H54 (cell line): ENCODE measurements around the gene WDHD1.
"Not testable (repeated sequence)": the region's sequence is repeated elsewhere in the genome, so short reads cannot be mapped to it uniquely, and the experiment has no call there.

ENCODE experiments used
- DNase-seq: peaks from one replicate; pipeline ENCODE4 v3.0.0; 2011; ENCODE audit warnings: low spot score, mixed read lengths; ENCODE audit not compliant: insufficient read length
- FAIRE-seq: peaks from 3 replicates; lab custom pipeline; 2011; peaks lifted over from hg19 to GRCh38; lab: Jason Lieb, UNC
- POLR2A ChIP-seq: IDR thresholded peaks from 2 replicates; pipeline ENCODE4 v1.6.1; 2011; ENCODE audit warnings: low read depth, mild to moderate bottlenecking, low read length

WDHD1 gene

DNA sequence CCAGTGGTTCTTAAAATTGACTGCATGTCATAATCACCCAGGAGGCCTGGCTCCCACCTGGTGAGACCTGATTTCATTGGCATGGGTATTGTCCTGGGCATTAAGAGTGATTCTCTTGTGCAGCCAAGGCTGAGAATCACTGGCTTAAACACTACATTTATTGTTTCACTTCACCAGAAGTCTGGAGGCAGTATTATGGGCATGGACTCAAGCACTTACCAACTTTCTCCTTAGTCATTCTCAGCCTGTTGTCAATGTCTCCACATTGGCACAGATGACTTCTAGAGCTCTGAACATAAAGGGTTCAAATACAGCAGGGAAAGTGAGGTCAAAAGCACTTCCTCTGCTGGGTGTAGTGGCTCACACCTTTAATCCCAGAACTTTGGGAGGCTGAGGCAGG is 98.7 kb downstream of the WDHD1 start:
- no peak for TF ChIP-seq POLR2A
- DNase-seq = no peak
- FAIRE-seq = no peak

DNA sequence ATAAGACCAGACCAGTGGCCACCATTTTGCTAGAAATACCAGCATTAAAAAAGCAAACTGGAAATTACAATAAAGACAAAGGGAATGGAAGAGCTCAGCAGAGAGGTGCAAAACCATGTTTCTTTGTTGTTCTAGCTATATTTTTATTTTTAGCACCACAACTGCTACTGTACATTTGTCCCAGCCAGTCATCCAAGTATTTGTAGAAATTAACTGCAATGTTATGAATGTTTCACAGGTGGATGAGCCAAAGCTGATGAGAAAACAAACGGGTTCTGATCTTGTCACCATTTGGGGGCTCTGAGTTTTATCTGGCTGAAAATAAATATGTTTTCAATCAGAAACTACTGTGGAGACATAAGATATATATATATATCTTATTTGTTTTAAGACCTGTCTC is 99.3 kb downstream of the WDHD1 start:
- TF ChIP-seq POLR2A = no peak
- no peak for FAIRE-seq
- DNase-seq = no peak

DNA sequence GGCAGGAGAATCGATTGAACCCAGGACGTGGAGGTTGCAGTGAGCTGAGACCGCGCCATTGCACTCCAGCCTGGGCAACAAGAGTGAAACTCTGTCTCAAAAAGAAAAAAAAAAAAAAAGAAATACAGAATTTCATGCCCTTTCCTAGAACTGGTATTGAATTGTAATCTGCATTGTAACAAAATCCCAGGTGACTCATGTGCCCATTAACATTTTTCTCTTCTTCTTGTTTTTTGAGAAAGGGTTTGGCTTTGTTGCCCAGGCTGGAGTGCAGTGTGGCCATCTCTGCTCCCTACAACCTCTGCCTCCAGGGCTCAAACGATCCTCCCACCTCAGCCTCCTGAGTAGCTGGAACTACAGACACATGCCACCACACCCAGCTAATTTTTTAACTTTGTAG is 100.3 kb downstream of the WDHD1 start:
- not testable (repeated sequence) for DNase-seq, FAIRE-seq

GRCh38 chr14:54922598-54922997 is 104.3 kb downstream of the WDHD1 start:
- no peak for FAIRE-seq
- no peak for DNase-seq
- TF ChIP-seq POLR2A = no peak

GRCh38 chr14:54920052-54920451 is 106.8 kb downstream of the WDHD1 start:
- no peak for DNase-seq
- TF ChIP-seq POLR2A = no peak
- FAIRE-seq = no peak

- no peak for FAIRE-seq
- no peak for DNase-seq
- no peak for TF ChIP-seq POLR2A
These were observed 107.6 kb downstream of the WDHD1 start for GRCh38 chr14:54919330-54919729.

GRCh38 chr14:54918427-54918826 is 108.5 kb downstream of the WDHD1 start:
- DNase-seq (no peak), FAIRE-seq (no peak)
- no peak for TF ChIP-seq POLR2A

DNA sequence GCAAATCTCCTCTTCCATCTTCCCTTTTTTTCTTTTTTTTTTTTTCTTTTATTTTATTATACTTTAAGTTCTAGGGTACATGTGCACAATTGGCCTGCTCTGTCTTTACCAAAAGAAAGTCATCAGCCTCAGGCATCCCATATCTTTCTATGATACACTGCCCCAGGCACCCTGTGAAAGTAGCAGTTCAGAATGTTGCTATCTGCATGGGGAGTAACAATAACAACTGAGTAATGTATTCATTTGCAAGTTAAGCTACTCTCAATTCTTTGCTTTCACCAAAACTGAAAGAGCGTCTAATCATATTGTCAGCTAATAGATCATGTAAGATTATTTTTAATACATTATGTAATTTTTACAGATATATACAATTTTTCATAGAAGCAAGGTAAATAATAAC is 110.8 kb downstream of the WDHD1 start:
- no peak for TF ChIP-seq POLR2A
- FAIRE-seq (no peak), DNase-seq (no peak)

- no peak for TF ChIP-seq POLR2A
- no peak for DNase-seq
- no peak for FAIRE-seq
These were observed 116.9 kb downstream of the WDHD1 start for GRCh38 chr14:54909817-54910558.

- FAIRE-seq, DNase-seq: not testable (repeated sequence)
These were observed 117.9 kb downstream of the WDHD1 start for GRCh38 chr14:54908973-54909372.

GRCh38 chr14:54908190-54908589 is 118.7 kb downstream of the WDHD1 start:
- FAIRE-seq (no peak), DNase-seq (no peak)
- no peak for TF ChIP-seq POLR2A

- FAIRE-seq = no peak
- TF ChIP-seq POLR2A = no peak
These were observed 120.8 kb downstream of the WDHD1 start for GRCh38 chr14:54906075-54906474.

DNA sequence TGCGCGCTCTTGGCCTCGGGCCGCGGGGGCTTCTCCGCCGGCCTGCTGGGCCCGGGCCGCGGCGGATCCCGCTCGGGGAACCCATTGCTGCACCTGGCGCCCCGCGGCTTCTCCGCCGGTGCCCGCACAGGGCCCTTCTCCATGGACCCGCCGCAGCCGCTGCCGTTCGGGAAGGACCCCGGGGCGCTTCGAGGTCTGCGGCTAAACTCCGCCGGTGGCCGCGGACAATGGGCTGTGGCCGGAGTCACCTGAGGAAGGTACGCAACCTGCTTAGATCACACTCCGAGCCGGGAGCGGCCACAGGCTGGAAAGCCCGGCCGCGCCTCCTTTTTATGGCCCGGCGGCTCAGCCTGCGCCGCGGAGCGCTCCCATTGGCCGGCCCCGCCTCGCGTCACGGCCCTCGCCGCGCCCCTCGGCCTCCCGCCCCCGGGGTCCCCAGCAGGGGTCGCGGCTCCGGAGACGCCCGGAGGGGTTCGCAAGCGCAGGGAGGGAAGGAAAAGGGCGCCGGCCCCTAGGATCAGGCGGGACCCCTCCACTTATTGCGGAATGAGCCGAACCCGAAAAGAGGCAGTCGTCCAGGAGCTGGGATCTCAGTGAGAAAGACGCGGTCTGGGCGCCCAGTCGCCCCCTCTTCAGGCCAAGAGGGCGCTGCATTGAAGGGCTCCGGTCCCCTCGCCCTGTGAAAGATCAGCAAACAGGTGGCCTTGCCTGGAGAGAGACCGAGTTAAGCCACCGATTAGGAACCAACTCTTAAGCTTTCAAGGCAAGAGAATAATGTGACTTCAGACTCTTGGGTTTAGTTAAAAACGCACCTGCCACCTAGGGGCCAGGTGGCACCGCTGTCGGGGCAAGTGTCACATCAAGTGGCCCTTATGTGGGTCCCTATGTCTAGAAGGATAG is 124.1 kb downstream of the WDHD1 start, which contains the start of gene GCH1:
GCH1 (minus strand) TSS at position 306 of the 900 bp plus-strand sequence; CDS start at position 143, 163 bp downstream.
- DNase-seq (peak; percentile 52), FAIRE-seq (no peak)
- TF ChIP-seq POLR2A = peak; percentile 46; the same call in 1 of the 2 replicates

More at GRCh38 chr14:54906075-54906474, 120.8 kb downstream of the WDHD1 start:
- DNase-seq = no peak

DNA sequence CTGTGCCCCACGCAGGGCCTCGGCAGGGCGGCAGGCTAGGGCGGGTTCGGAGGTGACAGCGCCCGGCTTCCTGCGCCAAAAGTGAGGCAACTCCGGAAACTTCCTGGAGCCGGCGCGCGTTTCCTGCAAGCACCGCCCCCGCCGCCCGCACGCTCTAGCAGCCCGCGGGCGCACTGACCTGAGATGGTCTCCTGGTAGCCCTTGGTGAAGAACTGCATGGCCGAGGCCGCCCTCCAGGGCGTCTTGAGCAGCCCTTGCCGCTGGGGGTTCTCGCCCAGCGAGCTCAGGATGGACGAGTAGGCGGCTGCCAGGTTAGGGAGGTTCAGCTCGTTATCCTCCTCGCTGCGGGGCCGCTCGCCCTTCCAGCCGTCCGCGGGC is 124.8 kb downstream of the WDHD1 start:
- no peak for FAIRE-seq
- no peak for TF ChIP-seq POLR2A
- peak; percentile 27 for DNase-seq
